Stomach (tissue), 4 donors: ENCODE data around the gene MAP3K5.

ENCODE experiments used
- CTCF ChIP-seq, 7 experiments: fragments of 450-650 bp in 4 of 7; fragments of 200-600 bp in 3 of 7; sonication (generic) in 3 of 7; IDR thresholded peaks; one replicate each; pipeline ENCODE4 v1.5.1; 2016 to 2019; ENCODE audit warnings: antibody characterized with exemption in 7 of 7, control low read depth in 2 of 7, mild to moderate bottlenecking in 1 of 7
- EP300 ChIP-seq: sonication (generic); formaldehyde crosslinking; IDR thresholded peaks from one replicate; pipeline ENCODE4 v1.6.1; 2017; ENCODE audit warnings: antibody characterized with exemption
- POLR2A ChIP-seq, 4 donors: fragments of 450-650 bp; IDR thresholded peaks; one replicate each; pipeline ENCODE4 v1.6.1; 2016; ENCODE audit warnings: antibody characterized with exemption in 4 of 4, control low read depth in 2 of 4, mild to moderate bottlenecking in 1 of 4, moderate library complexity in 1 of 4
- POLR2AphosphoS5 ChIP-seq, 3 donors: sonication (generic); formaldehyde crosslinking; IDR thresholded peaks; one replicate each; pipeline ENCODE4 v1.6.1; 2016; ENCODE audit warnings: antibody characterized with exemption in 3 of 3

DNA sequence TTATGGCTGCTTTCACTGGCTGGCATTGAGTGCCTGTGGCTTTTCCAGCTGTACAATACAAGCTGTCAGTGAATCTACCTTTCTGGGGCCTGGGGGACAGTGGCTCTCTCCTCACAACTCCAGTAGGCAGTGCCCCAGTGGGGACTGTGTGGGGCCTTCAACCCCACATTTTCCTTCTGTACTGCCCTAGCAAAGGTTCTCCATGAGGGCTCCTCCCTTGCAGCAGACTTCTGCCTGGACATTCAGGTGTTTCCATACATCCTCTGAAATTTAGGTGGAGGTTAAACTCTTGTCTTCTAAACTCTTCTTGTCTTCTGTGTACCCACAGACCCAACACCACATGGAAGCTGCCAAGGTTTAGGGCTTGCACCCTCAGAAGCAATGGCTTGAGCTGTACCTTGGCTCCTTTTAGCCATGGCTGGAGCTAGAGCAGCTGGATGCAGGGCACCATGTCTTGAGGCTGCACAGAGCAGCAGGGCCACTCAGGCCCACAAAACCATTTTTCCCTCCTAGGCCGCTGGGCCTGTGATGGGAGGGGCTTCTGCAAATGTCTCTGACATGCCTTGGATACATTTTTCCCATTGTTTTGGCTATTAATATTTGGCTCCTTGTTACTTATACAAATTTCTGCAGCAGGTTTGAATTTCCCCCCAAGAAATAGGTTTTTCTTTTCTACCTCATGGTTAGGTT, 39.7 kb upstream of the MAP3K5 start:
- TF ChIP-seq CTCF (IDR thresholded peaks at IDR 0.05) (no peak), POLR2A (IDR thresholded peaks at IDR 0.05) (no peak), POLR2AphosphoS5 (IDR thresholded peaks at IDR 0.05) (no peak), EP300 (no peak)
